ENCODE measurements around the gene RAE1.

The RAE1 gene

GRCh38 chr20:57374343-57374930, 23.4 kb downstream of the RAE1 start:
- no peak overlapping the region for H3K9ac ChIP-seq (ENCODE audit: low read depth, low read length, poor library complexity, severe bottlenecking)
- no peak overlapping the region for H3K4me3 ChIP-seq (ENCODE audit: low read length, poor library complexity, severe bottlenecking)
- H3K36me3 ChIP-seq (ENCODE audit: insufficient read depth, low read length) = peaks cover 96% of the 10 kb centered on the region; the same call in 1 of the 2 replicates
- H3K9me3 ChIP-seq (ENCODE audit: insufficient read depth, low read depth, low read length) = no peaks in the 10 kb centered on the region
- no peaks in the 10 kb centered on the region for H3K27me3 ChIP-seq (ENCODE audit: insufficient read depth, low read length, poor library complexity, severe bottlenecking)
- TF ChIP-seq CTCF (conservative IDR thresholded peaks at IDR 0.05; ENCODE audit: low read length) (no peak), EZH2phosphoT487 (IDR thresholded peaks at IDR 0.05; ENCODE audit: borderline replicate concordance) (no peak)
- no peaks in the 10 kb centered on the region for H3K9me2 ChIP-seq (replicated peaks; ENCODE audit: low read depth, low read length)
- no peak overlapping the region for H2AFZ ChIP-seq (ENCODE audit: low read length)
- no peaks in the 10 kb centered on the region for H3K79me2 ChIP-seq (ENCODE audit: insufficient read depth, low read length)
- no peaks in the 10 kb centered on the region for H3F3A ChIP-seq (ENCODE audit: low read depth)
- H3K4me2 ChIP-seq (ENCODE audit: low read depth, low read length, poor library complexity, severe bottlenecking) = no peak overlapping the region
- no peaks in the 10 kb centered on the region for H4K20me1 ChIP-seq (ENCODE audit: insufficient read depth, low read length, poor library complexity, severe bottlenecking)
- no peaks in the 10 kb centered on the region for H3K4me1 ChIP-seq (ENCODE audit: insufficient read depth, low read length, poor library complexity, severe bottlenecking)

- no peaks in the 10 kb centered on the region for H3K4me1 ChIP-seq (ENCODE audit: insufficient read depth, low read length, poor library complexity, severe bottlenecking)
- H3K79me2 ChIP-seq (ENCODE audit: insufficient read depth, low read length) = no peaks in the 10 kb centered on the region
- no peak overlapping the region for H2AFZ ChIP-seq (ENCODE audit: low read length)
- peaks cover 92% of the 10 kb centered on the region; the same call in 1 of the 2 replicates for H3K36me3 ChIP-seq (ENCODE audit: insufficient read depth, low read length)
- H3K4me2 ChIP-seq (ENCODE audit: low read depth, low read length, poor library complexity, severe bottlenecking) = no peak overlapping the region
- no peak overlapping the region for H3K4me3 ChIP-seq (ENCODE audit: low read length, poor library complexity, severe bottlenecking)
- H4K20me1 ChIP-seq (ENCODE audit: insufficient read depth, low read length, poor library complexity, severe bottlenecking) = no peaks in the 10 kb centered on the region
- no peaks in the 10 kb centered on the region for H3K9me2 ChIP-seq (replicated peaks; ENCODE audit: low read depth, low read length)
- TF ChIP-seq CTCF (conservative IDR thresholded peaks at IDR 0.05; ENCODE audit: low read length) = no peak
- TF ChIP-seq EZH2phosphoT487 (IDR thresholded peaks at IDR 0.05; ENCODE audit: borderline replicate concordance) = no peak
- no peaks in the 10 kb centered on the region for H3K27me3 ChIP-seq (ENCODE audit: insufficient read depth, low read length, poor library complexity, severe bottlenecking)
- H3K9me3 ChIP-seq (ENCODE audit: insufficient read depth, low read depth, low read length) = no peaks in the 10 kb centered on the region
- no peaks in the 10 kb centered on the region for H3F3A ChIP-seq (ENCODE audit: low read depth)
- H3K9ac ChIP-seq (ENCODE audit: low read depth, low read length, poor library complexity, severe bottlenecking) = no peak overlapping the region
Measured at GRCh38 chr20:57374931-57375651, 24.0 kb downstream of the RAE1 start.

GRCh38 chr20:57375652-57376230, 24.7 kb downstream of the RAE1 start:
- Histone ChIP-seq H2AFZ (ENCODE audit: low read length) (no peak overlapping the region), H3F3A (ENCODE audit: low read depth) (no peaks in the 10 kb centered on the region), H3K27me3 (ENCODE audit: insufficient read depth, low read length, poor library complexity, severe bottlenecking) (no peaks in the 10 kb centered on the region), H3K9me3 (ENCODE audit: insufficient read depth, low read depth, low read length) (no peaks in the 10 kb centered on the region), H3K4me2 (ENCODE audit: low read depth, low read length, poor library complexity, severe bottlenecking) (no peak overlapping the region), H3K4me1 (ENCODE audit: insufficient read depth, low read length, poor library complexity, severe bottlenecking) (no peaks in the 10 kb centered on the region), H3K9me2 (replicated peaks; ENCODE audit: low read depth, low read length) (no peaks in the 10 kb centered on the region), H4K20me1 (ENCODE audit: insufficient read depth, low read length, poor library complexity, severe bottlenecking) (no peaks in the 10 kb centered on the region), H3K4me3 (ENCODE audit: low read length, poor library complexity, severe bottlenecking) (no peak overlapping the region), H3K36me3 (ENCODE audit: insufficient read depth, low read length) (peaks cover 88% of the 10 kb centered on the region; the same call in 1 of the 2 replicates), H3K79me2 (ENCODE audit: insufficient read depth, low read length) (no peaks in the 10 kb centered on the region), H3K9ac (ENCODE audit: low read depth, low read length, poor library complexity, severe bottlenecking) (no peak overlapping the region)
- TF ChIP-seq CTCF (conservative IDR thresholded peaks at IDR 0.05; ENCODE audit: low read length) = no peak
